Esophagus muscularis mucosa (tissue), 4 donors: ENCODE data around the gene BHLHE41. TPM values are rescaled to one million over a fixed set of nuclear protein-coding genes. Genes with fewer than 3 reads are reported as not detected.

Experiments used
- DNase-seq: peaks from one replicate; pipeline ENCODE4 v3.0.0-alpha.2; 2017; ENCODE audit errors: extremely low spot score
- H3K27ac ChIP-seq, 4 donors: fragments of 200-600 bp; sonication (generic); replicated peaks in 1 of 4; 1 replicate in 3 of 4; 2 replicates in 1 of 4; pipeline ENCODE4 v1.5.1; 2016 to 2019; ENCODE audit warnings: mild to moderate bottlenecking in 1 of 4
- H3K27me3 ChIP-seq, 4 donors: fragments of 200-600 bp; sonication (generic); one replicate each; pipeline versions ENCODE4 v1.5.1 to v1.6.0; 2016 to 2019
- H3K36me3 ChIP-seq, 4 donors: fragments of 200-600 bp; sonication (generic); one replicate each; pipeline ENCODE4 v1.5.1; 2016 to 2019
- H3K4me1 ChIP-seq, 4 donors: fragments of 200-600 bp; sonication (generic); one replicate each; pipeline ENCODE4 v1.5.1; 2016 to 2019
- H3K4me3 ChIP-seq, 4 donors: fragments of 200-600 bp; sonication (generic); 1 replicate in 2 of 4; 2 replicates in 2 of 4; pipeline ENCODE4 v1.5.1; 2016 to 2019; ENCODE audit warnings: mild to moderate bottlenecking in 4 of 4, moderate library complexity in 1 of 4
- H3K9me3 ChIP-seq, 4 donors: fragments of 200-600 bp; sonication (generic); 1 replicate in 3 of 4; 2 replicates in 1 of 4; pipeline ENCODE4 v1.5.1; 2016 to 2019
- CTCF ChIP-seq, 3 experiments: fragments of 200-600 bp in 2 of 3; fragments of 450-650 bp in 1 of 3; sonication (generic) in 2 of 3; IDR thresholded peaks; one replicate each; pipeline ENCODE4 v1.5.1; 2017 to 2019; ENCODE audit warnings: antibody characterized with exemption in 3 of 3, mild to moderate bottlenecking in 2 of 3, moderate library complexity in 1 of 3
- EP300 ChIP-seq: sonication (generic); formaldehyde crosslinking; IDR thresholded peaks from one replicate; pipeline ENCODE4 v1.6.1; 2017; ENCODE audit warnings: antibody characterized with exemption
- POLR2A ChIP-seq: fragments of 450-650 bp; IDR thresholded peaks from one replicate; pipeline ENCODE4 v1.6.1; 2017; ENCODE audit warnings: antibody characterized with exemption, moderate library complexity, mild to moderate bottlenecking, low read depth
- POLR2AphosphoS5 ChIP-seq, 2 donors: sonication (generic); formaldehyde crosslinking; IDR thresholded peaks; one replicate each; pipeline ENCODE4 v1.6.1; 2017; ENCODE audit warnings: antibody characterized with exemption in 2 of 2
- WGBS: methylation state at CpG from one replicate; pipeline ENCODE4 v1.1.5; 2018; 5-methylcytosine and 5-hydroxymethylcytosine counted together
- intact Hi-C: fragments of 100-400 bp; cut with DNase I; formaldehyde crosslinking; loops from one replicate; pipeline ENCODE4 v1.15.1; 2023
- total RNA-seq, 4 donors: library from RNA; depleted of rRNA; stranded (reverse); fragments of >200 nt; gene quantifications; one replicate each; pipeline versions ENCODE4 v1.1.0 to v1.2.1, GENCODE V29; 2016

Gene BHLHE41
- 10 to 100 TPM in 3 of 4 donors, 1 to 10 TPM in 1; 6.3 to 20.0 (median 14.8) TPM for total RNA-seq

- no peaks in the 10 kb centered on the region for H3K36me3 ChIP-seq
- peak; percentile 95 for DNase-seq
- H3K9me3 ChIP-seq = no peaks in the 10 kb centered on the region
- H3K27me3 ChIP-seq = no peaks in the 10 kb centered on the region
- intact Hi-C loops = loop anchor here (5.0 to 10.0 kb wide), 3 partner anchors 73 to 150 kb away; partner anchors contain the start of gene SSPN
- H3K27ac ChIP-seq = peak within 1 kb of the TSS; percentile 96 to 97 (median 97)
- peak; percentile 89 to 95 for TF ChIP-seq POLR2AphosphoS5 (IDR thresholded peaks at IDR 0.05)
- no peak for TF ChIP-seq CTCF (IDR thresholded peaks at IDR 0.05)
- peak; percentile 69 for TF ChIP-seq POLR2A
- TF ChIP-seq EP300 = no peak
- peak within 1 kb of the TSS; percentile 69 to 75 (median 72) for H3K4me3 ChIP-seq
- peaks cover 18 to 61% (median 46%) of the 10 kb centered on the region in 4 donors for H3K4me1 ChIP-seq
- WGBS = 2% methylated on average over 25 of the region's 54 CpGs
Observed at GRCh38 chr12:26124446-26125399, at the start of gene BHLHE41. Gene BHLHE41 (minus strand): TSS chr12:26125037. CDS start chr12:26124779, 258 bp downstream.

DNA sequence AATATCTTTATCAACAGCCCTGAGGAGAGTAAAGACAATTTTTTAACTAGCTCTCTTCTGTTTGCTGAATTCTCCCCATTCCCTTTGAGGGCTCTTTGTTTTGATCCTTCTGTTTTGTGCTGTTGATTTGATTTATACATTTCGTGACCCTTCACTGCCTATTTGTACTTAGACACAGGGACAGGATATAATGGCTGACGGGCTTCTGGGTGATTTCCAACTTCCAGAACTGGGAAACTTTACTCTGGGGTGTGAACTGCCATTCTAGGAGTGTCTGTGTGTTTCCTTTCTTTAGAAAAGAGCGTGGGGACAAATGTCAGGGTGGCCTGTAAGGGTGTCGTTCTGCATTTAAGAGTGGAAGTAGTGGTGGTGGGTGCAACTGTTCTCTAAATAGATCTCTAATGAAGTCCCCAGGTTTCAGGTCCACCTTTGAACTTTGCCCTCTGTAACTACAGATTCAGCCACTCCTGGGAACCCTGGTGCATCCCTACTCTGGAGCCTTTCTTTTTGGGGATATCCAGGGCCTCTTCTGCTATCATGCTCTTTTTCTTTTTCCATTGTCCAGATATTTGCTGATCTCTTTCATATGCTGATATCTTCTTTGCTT, 48.2 kb upstream of the BHLHE41 start:
- Histone ChIP-seq H3K4me1 (no peaks in the 10 kb centered on the region), H3K27me3 (no peaks in the 10 kb centered on the region), H3K4me3 (no peak overlapping the region), H3K27ac (no peak overlapping the region), H3K36me3 (no peaks in the 10 kb centered on the region), H3K9me3 (no peaks in the 10 kb centered on the region)
- intact Hi-C loops = no loop called here
- 82% methylated on average over 4 of the region's 4 CpGs for WGBS
- TF ChIP-seq EP300 = no peak
- no peak for TF ChIP-seq POLR2AphosphoS5 (IDR thresholded peaks at IDR 0.05)
- no peak for TF ChIP-seq CTCF (IDR thresholded peaks at IDR 0.05)
- TF ChIP-seq POLR2A = no peak
- DNase-seq = no peak

DNA sequence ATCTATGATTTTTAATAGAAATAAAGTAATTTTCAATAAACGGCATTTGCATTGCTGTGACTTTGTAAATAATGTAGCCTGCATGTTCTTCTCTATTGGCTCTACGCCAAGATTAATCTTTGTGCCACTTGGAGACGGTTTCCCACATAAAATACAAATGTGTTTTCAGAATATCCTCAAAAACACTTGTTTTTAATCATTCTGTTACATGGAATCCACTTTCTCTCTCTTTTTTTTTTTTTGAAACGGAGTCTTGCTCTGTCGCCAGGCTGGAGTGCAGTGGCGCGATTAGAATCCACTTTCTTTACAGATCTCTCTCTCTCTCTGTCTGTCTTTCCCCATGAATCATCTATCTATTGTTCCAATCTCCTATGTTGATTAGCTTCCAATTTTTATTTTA, 47.7 kb upstream of the BHLHE41 start:
- intact Hi-C loops = no loop called here
- H3K4me1 ChIP-seq = no peaks in the 10 kb centered on the region
- no peak overlapping the region for H3K4me3 ChIP-seq
- no peak for DNase-seq
- no peaks in the 10 kb centered on the region for H3K27me3 ChIP-seq
- TF ChIP-seq POLR2AphosphoS5 (IDR thresholded peaks at IDR 0.05) = no peak
- no peak for TF ChIP-seq POLR2A
- no peak for TF ChIP-seq EP300
- no peak for TF ChIP-seq CTCF (IDR thresholded peaks at IDR 0.05)
- H3K27ac ChIP-seq = no peak overlapping the region
- H3K36me3 ChIP-seq = no peaks in the 10 kb centered on the region
- 89% methylated on average over 7 of the region's 7 CpGs for WGBS
- no peaks in the 10 kb centered on the region for H3K9me3 ChIP-seq

- no peaks in the 10 kb centered on the region for H3K36me3 ChIP-seq
Observed at GRCh38 chr12:26172013-26172412, 47.2 kb upstream of the BHLHE41 start.

More at GRCh38 chr12:26172013-26172412, 47.2 kb upstream of the BHLHE41 start:
- 97% methylated on average over 4 of the region's 4 CpGs for WGBS
- Histone ChIP-seq H3K9me3 (no peaks in the 10 kb centered on the region), H3K4me1 (no peaks in the 10 kb centered on the region), H3K27me3 (no peaks in the 10 kb centered on the region), H3K27ac (no peak overlapping the region), H3K4me3 (no peak overlapping the region)
- no peak for TF ChIP-seq POLR2AphosphoS5 (IDR thresholded peaks at IDR 0.05)
- TF ChIP-seq POLR2A = no peak
- TF ChIP-seq EP300 = no peak
- TF ChIP-seq CTCF (IDR thresholded peaks at IDR 0.05) = no peak
- DNase-seq = no peak
- intact Hi-C loops = no loop called here
